Subcutaneous adipose tissue (tissue), 4 donors: ENCODE data around the gene KLC1. TPM values are rescaled to one million over a fixed set of nuclear protein-coding genes. Genes with fewer than 3 reads are reported as not detected.

Source experiments
- total RNA-seq, 4 donors: library from RNA; depleted of rRNA; stranded (reverse); fragments of >200 nt; gene quantifications; one replicate each; pipeline ENCODE4 v1.1.0, GENCODE V29; 2016
- TF ChIP-seq, protein P1 (sequence below): fragments of 450-650 bp; IDR thresholded peaks from one replicate; pipeline ENCODE4 v1.5.1; 2016; ENCODE audit warnings: low read depth, mild to moderate bottlenecking, control low read depth, antibody characterized with exemption, moderate library complexity

The KLC1 gene
- total RNA-seq, 4 donors from 2014 or later, result 186 to 347 (median 291) TPM

DNA sequence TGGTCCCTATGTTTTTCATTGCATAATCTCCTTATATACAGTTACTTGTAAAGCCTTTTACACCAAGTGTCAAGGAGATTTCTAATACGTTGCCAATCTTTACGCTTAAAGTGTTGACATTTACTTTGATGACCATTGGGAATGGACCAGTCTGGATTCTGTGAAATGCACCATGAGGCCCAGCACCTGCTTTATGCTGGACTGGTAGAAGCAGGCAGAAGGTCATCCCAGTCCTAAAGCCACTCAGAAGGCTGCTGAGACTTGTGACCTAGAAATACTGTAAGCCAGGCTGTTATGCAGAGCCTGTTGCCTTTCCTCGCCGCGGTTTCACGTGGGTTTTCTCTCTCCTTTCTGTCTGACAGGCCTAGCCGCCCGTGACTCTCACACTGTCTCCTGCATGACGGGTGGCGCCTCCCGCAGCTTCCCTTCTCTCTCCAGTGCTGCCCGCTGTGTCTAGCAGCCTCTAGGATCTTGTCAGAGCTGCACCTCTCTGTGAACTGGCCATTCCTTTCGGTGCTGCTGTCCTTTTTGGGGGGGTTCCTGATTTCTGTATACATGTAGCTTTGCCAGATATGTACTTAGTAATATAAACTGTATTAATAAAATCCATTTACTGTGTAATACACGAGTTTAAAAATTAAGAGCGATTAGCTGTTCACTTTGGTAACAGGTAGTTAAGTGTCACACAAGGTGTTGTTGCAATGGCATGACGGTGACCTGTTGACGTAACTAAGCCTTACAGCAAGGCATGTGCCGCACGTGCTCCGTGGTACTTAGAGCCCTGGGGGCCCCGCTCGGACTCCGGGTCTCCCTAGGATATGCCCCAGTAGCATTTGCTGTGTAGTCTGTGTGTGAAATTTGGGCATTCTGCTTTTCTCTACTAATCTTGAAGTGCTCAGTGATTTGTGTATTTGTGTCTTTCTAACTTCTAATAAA lies 56.5 kb downstream of the KLC1 start:
- TF ChIP-seq, protein P1, sequence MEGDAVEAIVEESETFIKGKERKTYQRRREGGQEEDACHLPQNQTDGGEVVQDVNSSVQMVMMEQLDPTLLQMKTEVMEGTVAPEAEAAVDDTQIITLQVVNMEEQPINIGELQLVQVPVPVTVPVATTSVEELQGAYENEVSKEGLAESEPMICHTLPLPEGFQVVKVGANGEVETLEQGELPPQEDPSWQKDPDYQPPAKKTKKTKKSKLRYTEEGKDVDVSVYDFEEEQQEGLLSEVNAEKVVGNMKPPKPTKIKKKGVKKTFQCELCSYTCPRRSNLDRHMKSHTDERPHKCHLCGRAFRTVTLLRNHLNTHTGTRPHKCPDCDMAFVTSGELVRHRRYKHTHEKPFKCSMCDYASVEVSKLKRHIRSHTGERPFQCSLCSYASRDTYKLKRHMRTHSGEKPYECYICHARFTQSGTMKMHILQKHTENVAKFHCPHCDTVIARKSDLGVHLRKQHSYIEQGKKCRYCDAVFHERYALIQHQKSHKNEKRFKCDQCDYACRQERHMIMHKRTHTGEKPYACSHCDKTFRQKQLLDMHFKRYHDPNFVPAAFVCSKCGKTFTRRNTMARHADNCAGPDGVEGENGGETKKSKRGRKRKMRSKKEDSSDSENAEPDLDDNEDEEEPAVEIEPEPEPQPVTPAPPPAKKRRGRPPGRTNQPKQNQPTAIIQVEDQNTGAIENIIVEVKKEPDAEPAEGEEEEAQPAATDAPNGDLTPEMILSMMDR, result no peak

GRCh38 chr14:103686831-103687485 lies 57.9 kb downstream of the KLC1 start:
- TF ChIP-seq, protein P1, result no peak

GRCh38 chr14:103687712-103688111 lies 58.7 kb downstream of the KLC1 start:
- TF ChIP-seq, protein P1, result no peak

GRCh38 chr14:103688441-103688840 lies 59.4 kb downstream of the KLC1 start:
- TF ChIP-seq, protein P1, result no peak

GRCh38 chr14:103688906-103689902 lies 60.2 kb downstream of the KLC1 start:
- TF ChIP-seq, protein P1, result no peak

- TF ChIP-seq, protein P1, result no peak
Measured at GRCh38 chr14:103690332-103690731, 61.3 kb downstream of the KLC1 start.
